ENCODE measurements around the gene PBX3.

- no peak for TF ChIP-seq CTCF (IDR thresholded peaks at IDR 0.05)
- no peak for TF ChIP-seq POLR2A (IDR thresholded peaks at IDR 0.05)
Observed at GRCh38 chr9:125787715-125788114, 40.5 kb downstream of the PBX3 start.
